CD4-positive, alpha-beta T cell treated with Interleukin-6 for 4 hours (primary cell): ENCODE results near the gene CA11.
"Not testable (repeated sequence)": the region's sequence is repeated elsewhere in the genome, so short reads cannot be mapped to it uniquely, and the experiment has no call there.

Experiments
- DNase-seq: peaks from one replicate; pipeline ENCODE4 v3.0.0-alpha.2; 2020; ENCODE audit warnings: mixed read lengths

Gene CA11

DNA sequence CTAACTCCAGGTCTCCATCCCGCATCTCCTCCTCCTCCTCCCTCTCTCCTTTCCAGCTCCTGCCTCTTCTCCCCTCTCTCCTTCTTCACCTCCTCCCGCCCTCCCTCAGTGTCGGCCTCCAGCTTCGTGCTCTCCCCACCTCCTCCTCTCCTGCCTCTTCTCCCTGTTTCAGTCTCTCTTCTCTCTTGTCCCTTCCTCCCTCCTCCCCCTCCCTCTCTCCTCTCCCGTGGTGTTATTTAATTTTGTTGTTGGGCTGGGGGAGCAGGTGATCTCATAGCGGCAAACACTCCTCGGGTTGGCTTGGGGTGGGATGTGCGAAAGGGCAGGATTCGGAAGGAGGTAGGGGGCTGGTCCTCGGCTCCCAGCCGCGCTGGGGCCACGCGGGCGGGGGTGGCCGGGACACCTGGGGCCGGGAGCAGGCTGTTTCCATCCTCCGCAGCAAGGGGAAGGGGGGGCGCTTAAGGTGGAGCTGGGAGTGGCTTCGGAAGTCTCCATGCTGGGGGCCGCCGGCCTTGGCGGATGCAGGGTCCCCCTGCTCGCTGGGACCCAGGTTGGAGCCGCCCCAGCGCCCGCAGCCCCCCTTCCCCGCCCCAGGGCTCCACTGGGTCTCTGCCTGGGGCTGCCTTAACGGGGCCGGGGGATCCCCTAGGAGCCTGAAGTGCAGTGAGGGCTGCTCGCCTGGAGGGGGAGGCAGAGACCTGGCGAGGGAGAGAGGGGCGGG is at the start of gene CA11:
CA11 (minus strand) TSS at position 187 of the 721 bp plus-strand sequence. CDS start 555 bp downstream, outside the sequence.
- peak; percentile 94 for DNase-seq

DNA sequence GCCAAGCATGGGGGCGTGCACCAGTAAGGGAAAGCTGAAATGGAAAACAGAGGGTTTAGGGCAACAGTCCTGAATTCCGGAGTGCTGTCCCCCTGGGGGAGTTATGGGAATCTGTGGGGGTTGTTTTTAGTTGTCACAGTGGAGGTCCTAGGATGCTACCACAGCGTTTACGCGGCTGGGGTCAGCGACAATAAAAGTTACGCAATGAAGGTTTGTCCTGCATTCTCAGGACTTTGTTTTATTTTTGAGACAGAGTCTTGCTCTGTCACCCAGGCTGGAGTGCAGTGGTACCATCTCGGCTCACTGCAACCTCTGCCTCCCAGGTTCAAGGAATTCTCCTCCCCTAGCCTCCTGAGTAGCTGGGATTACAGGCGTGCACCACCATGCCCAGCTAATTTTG is 47.6 kb upstream of the CA11 start:
- not testable (repeated sequence) for DNase-seq

DNA sequence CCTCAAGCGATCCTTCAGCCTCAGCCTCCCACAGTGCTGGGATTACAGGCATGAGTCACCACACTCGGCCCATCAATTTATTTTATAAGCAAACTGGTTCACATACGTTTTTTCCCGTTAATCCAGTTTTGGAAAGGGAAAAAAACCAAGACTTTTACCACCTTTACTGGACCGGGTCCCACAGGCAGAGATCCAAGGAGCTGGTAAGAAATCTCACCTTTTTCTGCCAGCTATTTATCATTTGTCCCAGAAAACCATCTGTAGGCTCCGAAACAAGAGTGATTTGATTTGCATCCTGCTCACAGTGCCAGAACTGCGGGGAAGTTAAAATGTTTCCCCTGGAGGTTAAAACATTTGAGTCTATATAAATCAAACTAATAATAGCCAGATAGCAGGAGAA is 43.5 kb upstream of the CA11 start:
- no peak for DNase-seq

GRCh38 chr19:48687776-48688175 is 41.8 kb upstream of the CA11 start:
- no peak for DNase-seq

- DNase-seq, result not testable (repeated sequence)
Measured at GRCh38 chr19:48686637-48687036, 40.6 kb upstream of the CA11 start.

GRCh38 chr19:48686088-48686487 is 40.1 kb upstream of the CA11 start:
- no peak for DNase-seq

- no peak for DNase-seq
Measured at GRCh38 chr19:48685583-48685982, 39.6 kb upstream of the CA11 start.

GRCh38 chr19:48683349-48683748 is 37.4 kb upstream of the CA11 start:
- peak; percentile 54 for DNase-seq

GRCh38 chr19:48681127-48681470 is 35.1 kb upstream of the CA11 start:
- DNase-seq, result no peak

DNA sequence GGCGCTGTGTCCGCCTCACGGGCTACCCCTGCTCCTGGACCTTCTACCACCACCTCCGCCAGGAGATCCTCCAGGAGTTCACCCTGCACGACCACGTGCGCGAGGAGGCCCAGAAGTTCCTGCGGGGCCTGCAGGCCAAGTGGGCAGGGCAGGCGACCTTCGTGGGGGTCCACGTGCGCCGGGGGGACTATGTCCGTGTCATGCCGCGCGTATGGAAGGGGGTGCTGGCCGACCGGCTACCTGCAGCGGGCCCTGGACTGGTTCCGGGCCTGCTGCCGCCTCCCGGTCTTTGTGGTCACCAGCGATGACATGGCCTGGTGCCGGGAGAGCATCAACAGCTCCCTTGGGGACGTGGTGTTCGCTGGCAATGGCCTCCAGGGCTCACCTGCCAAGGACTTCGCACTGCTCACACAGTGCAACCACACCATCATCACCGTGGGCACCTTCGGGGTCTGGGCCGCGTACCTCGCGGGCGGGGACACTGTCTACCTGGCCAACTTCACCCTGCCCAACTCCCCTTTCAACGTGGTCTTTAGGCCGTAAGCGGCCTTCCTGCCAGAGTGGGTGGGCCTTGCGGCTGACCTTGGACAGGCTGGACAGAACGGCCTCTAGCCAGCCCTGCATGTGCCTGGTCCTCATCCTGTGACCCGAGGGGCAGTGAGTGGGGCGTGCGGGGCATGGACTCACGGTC is 34.6 kb upstream of the CA11 start:
- no peak for DNase-seq

DNA sequence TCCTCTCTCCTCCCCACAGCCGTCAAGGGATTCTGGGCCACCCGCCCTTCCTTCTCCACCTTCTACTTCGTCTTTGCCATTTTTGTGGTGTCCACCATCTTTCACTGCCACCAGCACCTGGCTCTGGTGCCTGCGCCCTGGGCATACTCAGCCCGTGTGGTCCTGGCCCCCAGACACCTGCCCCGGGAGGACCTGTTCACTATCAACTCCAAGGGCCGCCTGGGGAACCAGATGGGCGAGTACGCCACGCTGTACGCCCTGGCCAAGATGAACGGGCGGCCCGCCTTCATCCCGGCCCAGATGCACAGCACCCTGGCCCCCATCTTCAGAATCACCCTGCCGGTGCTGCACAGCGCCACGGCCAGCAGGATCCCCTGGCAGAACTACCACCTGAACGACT is 34.0 kb upstream of the CA11 start:
- not testable (repeated sequence) for DNase-seq

DNA sequence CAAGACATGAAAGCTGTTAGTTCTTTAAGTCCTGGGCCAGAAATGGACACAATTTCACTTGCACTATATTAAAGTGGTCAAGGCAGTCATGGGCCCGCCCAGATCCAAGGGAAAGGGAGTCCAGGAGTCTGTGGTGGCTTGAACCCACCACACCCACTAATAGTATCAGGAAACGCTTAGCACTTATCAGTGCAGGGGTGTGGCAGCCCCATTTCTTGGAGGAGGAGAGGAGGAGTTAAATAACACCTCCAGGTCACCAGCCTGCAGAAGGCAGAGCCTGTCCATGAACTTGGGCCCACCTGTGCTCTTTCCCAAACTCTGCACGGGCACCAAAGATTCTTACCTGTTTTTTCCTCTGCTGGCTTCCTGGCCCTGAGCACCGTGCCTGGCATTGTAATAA is 32.2 kb upstream of the CA11 start:
- DNase-seq, result no peak

- DNase-seq, result no peak
Measured at GRCh38 chr19:48676887-48677286, 30.9 kb upstream of the CA11 start.

GRCh38 chr19:48676487-48676886 is 30.5 kb upstream of the CA11 start:
- no peak for DNase-seq

- peak; percentile 82 for DNase-seq
Measured at GRCh38 chr19:48674921-48675824, 29.2 kb upstream of the CA11 start.

DNA sequence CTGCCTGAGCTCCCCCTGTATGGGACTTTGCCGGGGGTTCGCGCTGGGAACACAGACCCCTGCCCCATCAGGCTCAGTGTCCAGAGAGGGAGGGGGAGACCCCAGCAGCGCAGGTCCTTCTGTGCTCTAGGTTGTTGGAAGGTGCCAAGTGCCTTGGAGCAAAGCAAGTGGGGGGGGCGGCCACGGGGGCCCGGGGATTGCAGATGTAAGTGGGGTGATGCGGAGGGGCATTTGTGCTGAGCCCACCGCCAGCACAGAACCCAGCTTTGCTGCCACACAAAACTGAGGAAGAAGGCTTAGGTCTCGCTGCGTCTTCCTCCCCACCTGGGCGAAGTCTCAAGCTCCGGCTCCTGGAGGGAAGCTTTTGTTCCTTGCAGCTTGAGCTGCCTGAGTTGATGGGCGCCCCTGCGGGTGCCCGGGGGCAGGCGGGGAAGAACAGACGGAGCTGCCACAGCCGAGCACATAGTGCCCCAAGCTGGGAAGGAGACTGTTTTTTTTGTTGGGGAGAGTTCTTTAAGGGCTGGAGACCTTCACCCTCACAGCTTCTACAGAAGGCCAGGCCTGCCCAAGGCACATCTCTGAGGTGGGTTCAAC is 28.3 kb upstream of the CA11 start:
- no peak for DNase-seq

GRCh38 chr19:48673436-48674100 is 27.6 kb upstream of the CA11 start:
- DNase-seq, result no peak

DNA sequence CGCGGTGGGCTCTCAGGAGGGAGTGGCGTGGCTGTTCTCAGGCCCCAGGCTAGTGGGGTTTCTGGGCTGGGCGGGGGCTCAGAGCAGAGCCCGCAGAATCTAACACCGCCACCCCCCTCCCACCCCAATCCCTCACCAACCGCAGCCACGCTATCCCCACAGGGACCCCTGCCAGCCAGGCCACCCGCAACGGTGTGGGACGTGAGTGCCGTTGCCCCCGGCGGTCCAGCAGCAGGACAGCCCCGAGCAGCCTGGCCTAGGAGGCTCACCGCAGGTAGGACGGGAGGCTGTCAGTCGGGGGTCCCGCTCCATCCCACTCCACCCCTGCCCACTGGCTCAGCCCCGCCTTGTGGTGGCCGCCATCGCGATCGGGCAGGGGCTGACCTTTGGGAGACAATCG is 27.0 kb upstream of the CA11 start, which contains the start of gene NTN5:
NTN5 (minus strand) TSS at position 24 of the 400 bp plus-strand sequence. CDS start 2,031 bp downstream, outside the sequence.
- DNase-seq, result no peak

DNA sequence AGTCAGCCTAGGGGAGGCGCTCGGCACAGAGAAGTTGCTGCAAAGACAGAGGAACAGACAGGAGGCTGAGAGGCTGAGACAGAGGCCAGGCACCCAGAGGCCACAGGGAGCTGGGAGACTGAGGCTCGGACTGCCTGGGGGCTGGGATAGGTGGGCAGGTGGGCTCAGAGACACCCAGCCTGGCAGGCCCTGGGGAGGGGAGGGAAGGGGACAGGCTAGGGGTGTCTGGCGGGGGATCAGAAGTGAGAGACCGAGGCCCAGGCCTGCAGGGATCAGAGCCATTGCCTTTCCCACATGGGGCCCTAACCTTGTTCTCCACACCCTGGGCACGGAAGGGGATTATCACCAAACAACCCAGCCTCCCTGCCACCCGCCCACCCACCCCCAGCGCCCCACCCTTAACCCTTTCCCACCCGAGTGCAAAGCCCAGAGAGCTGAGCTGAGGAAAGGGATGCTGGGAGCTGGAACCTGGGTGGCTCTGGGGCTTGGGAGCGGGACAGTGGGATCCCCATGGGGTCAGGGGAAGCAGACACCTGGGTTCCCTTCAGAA is 25.5 kb upstream of the CA11 start:
- no peak for DNase-seq

- no peak for DNase-seq
Measured at GRCh38 chr19:48670699-48671445, 24.9 kb upstream of the CA11 start.
